K562 (cell line): ENCODE measurements around the gene NDUFAF2. TPM values are rescaled to one million over a fixed set of nuclear protein-coding genes. Genes with fewer than 3 reads are reported as not detected.
A peak's percentile ranks its signal among the peaks of the same experiment; 100 is the strongest.

Experiments
- ATAC-seq: fragments of 200-7000 bp; cut with Tn5 transposase; 3 replicates; pipeline ENCODE4 v1.9.1; 2020; ENCODE audit warnings: moderate library complexity
- BruUV-seq: library from RNA; stranded (reverse); fragments of 400-500 nt; replicated peaks from 2 replicates; lab custom pipeline; 2021; lab: Mats Ljungman, UMichigan
- CTCF ChIA-PET: fragments of 300-600 bp; formaldehyde crosslinking; extraction: SDS; loops from one replicate; lab custom pipeline; 2021; ENCODE audit warnings: low intra/inter-chr PET ratio; lab: Yijun Ruan, JAX
- POLR2A ChIA-PET: fragments of 300-600, 350-650 bp; sonication (Branson Sonifier 250); formaldehyde crosslinking; extraction: SDS; loops from one replicate; lab custom pipeline; 2021; ENCODE audit warnings: antibody characterized with exemption, inconsistent platforms; lab: Yijun Ruan, JAX
- DNase-seq, 4 experiments: peaks; one replicate each; pipeline versions ENCODE4 v3.0.0 to v3.0.0-alpha.2; 2011 to 2018; ENCODE audit warnings: low spot score in 3 of 4, mixed read lengths in 3 of 4; ENCODE audit errors: extremely low read depth in 1 of 4
- FAIRE-seq: peaks from 2 replicates; lab custom pipeline; 2011; peaks lifted over from hg19 to GRCh38; lab: Jason Lieb, UNC
- H2AFZ ChIP-seq: 2 replicates; pipeline ENCODE4 v1.6.0; 2011; ENCODE audit warnings: low read depth, low read length, control low read depth, inconsistent platforms
- H3K27ac ChIP-seq: fragments of 200-600 bp; 3 replicates; pipeline ENCODE4 v1.8.0; 2011; ENCODE audit warnings: low read depth, mild to moderate bottlenecking, control low read depth, inconsistent platforms, low read length, moderate library complexity, mixed read lengths; ENCODE audit errors: extremely low read depth
- H3K27me3 ChIP-seq, 2 experiments: fragments of 300-600 bp in 1 of 2; 2 replicates in 1 of 2; 3 replicates in 1 of 2; pipeline versions ENCODE4 v1.6.0 to v1.8.0; 2011; ENCODE audit warnings: inconsistent platforms in 2 of 2, low read length in 2 of 2, mild to moderate bottlenecking in 1 of 2, mixed read lengths in 1 of 2, moderate library complexity in 1 of 2; ENCODE audit not compliant: control insufficient read depth in 2 of 2, insufficient read depth in 2 of 2
- H3K36me3 ChIP-seq: fragments of 300-600 bp; 3 replicates; pipeline ENCODE4 v1.8.0; 2011; ENCODE audit warnings: mild to moderate bottlenecking, low read length, inconsistent platforms; ENCODE audit not compliant: control insufficient read depth, insufficient read depth
- H3K4me1 ChIP-seq, 2 experiments: fragments of 200-600 bp in 1 of 2; replicated peaks in 1 of 2; 2 replicates in 1 of 2; 3 replicates in 1 of 2; pipeline versions ENCODE4 v1.5.1 to v1.8.0; 2011; ENCODE audit warnings: inconsistent platforms in 2 of 2, low read length in 2 of 2, mild to moderate bottlenecking in 1 of 2, mixed read lengths in 1 of 2, moderate library complexity in 1 of 2; ENCODE audit not compliant: control insufficient read depth in 2 of 2, insufficient read depth in 2 of 2
- H3K4me2 ChIP-seq: 2 replicates; pipeline ENCODE4 v1.6.1; 2011; ENCODE audit warnings: low read length, control low read depth, inconsistent platforms, mixed read lengths; ENCODE audit not compliant: insufficient read depth
- H3K4me3 ChIP-seq: fragments of 200-600 bp; sonication (generic), shearing (Covaris generic); 2 replicates; pipeline ENCODE4 v1.5.1; 2016; ENCODE audit warnings: control low read depth, inconsistent platforms
- H3K79me2 ChIP-seq: fragments of 200-600 bp; 3 replicates; pipeline ENCODE4 v1.8.0; 2011; ENCODE audit warnings: low read length, inconsistent platforms; ENCODE audit not compliant: control insufficient read depth, insufficient read depth
- H3K9ac ChIP-seq, 2 experiments: 2 replicates each; pipeline versions ENCODE4 v1.6.0 to v1.6.1; 2011; ENCODE audit warnings: low read depth in 2 of 2, low read length in 2 of 2, control low read depth in 1 of 2, inconsistent platforms in 1 of 2, mild to moderate bottlenecking in 1 of 2, mixed read lengths in 1 of 2; ENCODE audit not compliant: insufficient read depth in 1 of 2
- H3K9me1 ChIP-seq: one replicate; pipeline ENCODE4 v1.6.0; 2011; ENCODE audit warnings: inconsistent platforms, mild to moderate bottlenecking, low read length, moderate library complexity; ENCODE audit not compliant: control insufficient read depth, insufficient read depth
- H3K9me3 ChIP-seq: replicated peaks from 2 replicates; pipeline ENCODE4 v1.5.1; 2011; ENCODE audit warnings: low read depth, low read length, inconsistent platforms; ENCODE audit not compliant: control insufficient read depth, insufficient read depth
- H4K20me1 ChIP-seq: replicated peaks from 2 replicates; pipeline ENCODE4 v1.6.1; 2011; ENCODE audit warnings: low read length, inconsistent platforms, mixed read lengths; ENCODE audit not compliant: control insufficient read depth, insufficient read depth
- ARID1B ChIP-seq: fragments of 450-650 bp; IDR thresholded peaks from 2 replicates; pipeline ENCODE4 v1.6.1; 2016; ENCODE audit warnings: antibody characterized with exemption, mild to moderate bottlenecking, inconsistent platforms
- CBFA2T3 ChIP-seq: fragments of 450-650 bp; IDR thresholded peaks from 2 replicates; pipeline ENCODE4 v1.6.1; 2017
- ERF ChIP-seq: fragments of 450-650 bp; formaldehyde crosslinking; IDR thresholded peaks from 2 replicates; pipeline ENCODE4 v1.4.0; 2020; ENCODE audit warnings: mild to moderate bottlenecking, mixed read lengths
- TEAD4 ChIP-seq, 2 experiments: sonication (generic) in 1 of 2; formaldehyde crosslinking in 1 of 2; IDR thresholded peaks; 2 replicates each; pipeline versions ENCODE4 v1.6.1 to v1.8.0; 2012 to 2022; ENCODE audit warnings: borderline replicate concordance in 1 of 2, inconsistent platforms in 1 of 2, low read length in 1 of 2, mild to moderate bottlenecking in 1 of 2, missing genetic modification reagents in 1 of 2
- ZBTB17 ChIP-seq: fragments of 450-650 bp; formaldehyde crosslinking; IDR thresholded peaks from 2 replicates; pipeline ENCODE4 v1.4.0; 2020; ENCODE audit warnings: mild to moderate bottlenecking
- ZNF766 ChIP-seq: fragments of 200-800 bp; sonication (Bioruptor generic); conservative IDR thresholded peaks from 2 replicates; pipeline ENCODE4 v1.6.1; 2016; ENCODE audit warnings: missing genetic modification characterization, missing compliant biosample characterization
- WGBS: fragments of 100-300 bp; shearing (Covaris generic); methylation state at CpG from one replicate; pipeline ENCODE4 v1.1.6; 2016; ENCODE audit warnings: low coverage, mixed read lengths; ENCODE audit not compliant: insufficient coverage; ENCODE audit errors: missing lambda C conversion rate; 5-methylcytosine and 5-hydroxymethylcytosine counted together
- in situ Hi-C: fragments of 300-500 bp; cut with MboI; formaldehyde crosslinking; loops from 4 replicates; pipeline ENCODE4 v1.15.0; 2018; ENCODE audit warnings: inconsistent platforms, mixed read lengths
- intact Hi-C: fragments of 100-400 bp; cut with micrococcal nuclease; formaldehyde crosslinking; loops from 2 replicates; pipeline ENCODE4 v1.14.2; 2022
- polyA plus RNA-seq, 8 experiments: library from polyadenylated mRNA; depleted of rRNA in 4 of 8; stranded (reverse) in 5 of 8; unstranded in 3 of 8; fragments of >200 nt; fragmentation: Nextera tagmentation in 2 of 8; fragmentation: Illumina TruSeq in 1 of 8; extraction: Ambion mirVana in 2 of 8; extraction: Trizol in 1 of 8; gene quantifications; 2 replicates each; pipeline versions ENCODE4 v1.2.1 to v1.2.3, GENCODE V29; 2011 to 2014; ENCODE audit warnings: inconsistent platforms in 1 of 8, missing spikeins in 1 of 8
- total RNA-seq, 7 experiments: library from RNA; depleted of rRNA in 6 of 7; stranded (reverse); fragments of >200 nt in 6 of 7; fragmentation: Illumina TruSeq in 2 of 7; extraction: Trizol in 2 of 7; gene quantifications; 2 replicates each; pipeline versions ENCODE4 v1.2.1 to v1.2.3, GENCODE V29; 2011 to 2021; ENCODE audit warnings: low replicate concordance in 1 of 7
- TF ChIP-seq, protein P1 (sequence below), 2 experiments: fragments of 450-650 bp; conservative IDR thresholded peaks; 2 replicates each; pipeline ENCODE4 v1.6.1; 2017; ENCODE audit warnings: mild to moderate bottlenecking in 2 of 2, moderate library complexity in 2 of 2

Gene NDUFAF2
- total and polyA plus RNA-seq, 9 of the 15 experiments (the other 6 are each of a cell fraction or from before 2014, with no cell fraction given): 56.0 to 155 (median 95.9) TPM

DNA sequence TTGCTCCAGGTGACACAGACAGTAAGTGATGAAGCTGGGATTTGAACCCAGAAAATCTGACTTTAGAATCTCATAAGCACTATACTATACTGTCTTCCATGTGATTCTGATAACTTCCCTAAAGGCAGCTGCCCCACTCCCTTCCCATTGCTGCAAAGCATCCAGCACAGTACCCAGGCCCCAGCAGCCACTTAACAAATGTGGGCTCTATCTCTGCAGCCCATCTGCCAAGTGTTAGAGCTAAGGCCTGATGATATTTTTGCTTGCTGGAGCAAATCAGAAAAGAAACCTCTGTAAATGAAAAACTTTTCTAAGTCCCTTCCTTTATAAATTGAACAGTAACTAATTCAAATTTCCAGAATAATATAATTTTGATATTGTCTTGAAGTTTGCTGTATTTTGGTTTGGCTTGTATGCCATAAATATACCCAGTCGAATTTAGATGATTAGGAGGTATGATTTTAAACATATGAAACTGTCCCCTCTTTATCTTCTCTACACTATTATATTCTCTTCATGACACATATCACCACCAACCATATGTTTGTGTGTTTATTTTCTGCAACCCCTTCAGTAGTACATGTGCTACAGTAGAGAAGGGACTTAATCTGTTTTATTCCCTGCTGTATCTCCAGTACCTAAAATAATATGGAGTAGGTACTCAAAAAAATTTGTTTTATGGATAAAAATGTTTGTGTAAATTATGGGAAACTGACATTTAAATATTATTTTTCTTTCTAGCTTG, 153.4 kb downstream of the NDUFAF2 start:
- no peaks in the 10 kb centered on the region for H4K20me1 ChIP-seq
- WGBS: 19% methylated on average over 1 of the region's 1 CpG
- peaks cover 0 to 9% of the 10 kb centered on the region in 2 experiments; a peak in 4 of 5 replicates for H3K4me1 ChIP-seq
- peak; percentile 68 for ATAC-seq
- peaks cover 3% of the 10 kb centered on the region; the same call in 1 of the 2 replicates for H3K9me3 ChIP-seq
- BruUV-seq: no TSS peak
- 0 out of 2 replicates have a peak, but pooled peaks have one; percentile 34 for TF ChIP-seq TEAD4 (IDR thresholded peaks at IDR 0.05; ENCODE audit: low read length)
- no peak for TF ChIP-seq TEAD4 (CRISPR knock-in tag; IDR thresholded peaks at IDR 0.05; ENCODE audit: borderline replicate concordance)
- TF ChIP-seq, protein P1, sequence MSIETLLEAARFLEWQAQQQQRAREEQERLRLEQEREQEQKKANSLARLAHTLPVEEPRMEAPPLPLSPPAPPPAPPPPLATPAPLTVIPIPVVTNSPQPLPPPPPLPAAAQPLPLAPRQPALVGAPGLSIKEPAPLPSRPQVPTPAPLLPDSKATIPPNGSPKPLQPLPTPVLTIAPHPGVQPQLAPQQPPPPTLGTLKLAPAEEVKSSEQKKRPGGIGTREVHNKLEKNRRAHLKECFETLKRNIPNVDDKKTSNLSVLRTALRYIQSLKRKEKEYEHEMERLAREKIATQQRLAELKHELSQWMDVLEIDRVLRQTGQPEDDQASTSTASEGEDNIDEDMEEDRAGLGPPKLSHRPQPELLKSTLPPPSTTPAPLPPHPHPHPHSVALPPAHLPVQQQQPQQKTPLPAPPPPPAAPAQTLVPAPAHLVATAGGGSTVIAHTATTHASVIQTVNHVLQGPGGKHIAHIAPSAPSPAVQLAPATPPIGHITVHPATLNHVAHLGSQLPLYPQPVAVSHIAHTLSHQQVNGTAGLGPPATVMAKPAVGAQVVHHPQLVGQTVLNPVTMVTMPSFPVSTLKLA (conservative IDR thresholded peaks at IDR 0.05): 0 out of 4 replicates have a peak, but pooled peaks of 1 of the 2 experiments have one; percentile 10
- peak; percentile 24; the same call in 1 of the 2 replicates for TF ChIP-seq CBFA2T3
- peak; percentile 64; the same call in 1 of the 2 replicates for TF ChIP-seq ZNF766
- TF ChIP-seq ZBTB17 (CRISPR knock-in tag): no peak
- 0 out of 2 replicates have a peak, but pooled peaks have one; percentile 7 for TF ChIP-seq ARID1B
- no peak for TF ChIP-seq ERF (CRISPR knock-in tag)
- FAIRE-seq: no peak
- no peak overlapping the region for H3K27ac ChIP-seq
- intact Hi-C loops: no loop called here
- CTCF ChIA-PET: no interaction called here
- POLR2A ChIA-PET: no interaction called here
- peak; percentile 9 to 28 (median 12) for DNase-seq
- H2AFZ ChIP-seq: no peak overlapping the region
- in situ Hi-C loops: no loop called here
- peaks cover 8% of the 10 kb centered on the region; the same call in 1 of the 3 replicates for H3K36me3 ChIP-seq
- no peaks in the 10 kb centered on the region for H3K9me1 ChIP-seq
- no peak overlapping the region for H3K4me2 ChIP-seq
- H3K4me3 ChIP-seq: no peak overlapping the region
- H3K79me2 ChIP-seq: no peaks in the 10 kb centered on the region
- H3K9ac ChIP-seq: no peak overlapping the region
- H3K27me3 ChIP-seq: no peaks in the 10 kb centered on the region
